Prostate gland (tissue), 2 donors: Measurements from ENCODE around the gene DTNB.

ENCODE experiments used
- POLR2AphosphoS5 ChIP-seq: sonication (generic); formaldehyde crosslinking; IDR thresholded peaks from one replicate; pipeline ENCODE4 v1.6.1; 2017; ENCODE audit warnings: antibody characterized with exemption
- TF ChIP-seq, protein P1 (sequence below), 4 experiments: fragments of 200-600 bp in 2 of 4; fragments of 450-650 bp in 2 of 4; sonication (generic) in 2 of 4; IDR thresholded peaks; 1 replicate in 3 of 4; 2 replicates in 1 of 4; pipeline ENCODE4 v1.5.1; 2016 to 2019; ENCODE audit warnings: antibody characterized with exemption in 4 of 4, mild to moderate bottlenecking in 2 of 4, moderate library complexity in 2 of 4

DNA sequence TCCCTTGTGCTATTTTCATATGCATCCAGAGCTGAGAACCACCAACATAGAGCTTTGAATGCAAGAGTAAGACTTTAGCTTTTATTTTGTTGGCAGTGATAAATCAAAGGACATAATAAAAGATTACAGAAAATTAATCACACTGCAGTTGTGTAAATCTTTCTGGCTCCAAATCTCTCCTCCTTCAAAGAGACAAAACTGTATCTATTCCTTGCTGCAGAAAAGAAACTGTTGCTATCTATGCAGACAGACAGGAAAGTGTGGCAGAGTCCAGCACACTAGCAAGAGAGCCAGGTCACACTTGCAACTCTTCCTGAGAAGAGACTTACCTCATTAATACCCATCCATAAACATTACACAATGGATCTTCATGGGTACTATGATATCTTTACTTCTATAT is 57.5 kb downstream of the DTNB start:
- TF ChIP-seq, protein P1, sequence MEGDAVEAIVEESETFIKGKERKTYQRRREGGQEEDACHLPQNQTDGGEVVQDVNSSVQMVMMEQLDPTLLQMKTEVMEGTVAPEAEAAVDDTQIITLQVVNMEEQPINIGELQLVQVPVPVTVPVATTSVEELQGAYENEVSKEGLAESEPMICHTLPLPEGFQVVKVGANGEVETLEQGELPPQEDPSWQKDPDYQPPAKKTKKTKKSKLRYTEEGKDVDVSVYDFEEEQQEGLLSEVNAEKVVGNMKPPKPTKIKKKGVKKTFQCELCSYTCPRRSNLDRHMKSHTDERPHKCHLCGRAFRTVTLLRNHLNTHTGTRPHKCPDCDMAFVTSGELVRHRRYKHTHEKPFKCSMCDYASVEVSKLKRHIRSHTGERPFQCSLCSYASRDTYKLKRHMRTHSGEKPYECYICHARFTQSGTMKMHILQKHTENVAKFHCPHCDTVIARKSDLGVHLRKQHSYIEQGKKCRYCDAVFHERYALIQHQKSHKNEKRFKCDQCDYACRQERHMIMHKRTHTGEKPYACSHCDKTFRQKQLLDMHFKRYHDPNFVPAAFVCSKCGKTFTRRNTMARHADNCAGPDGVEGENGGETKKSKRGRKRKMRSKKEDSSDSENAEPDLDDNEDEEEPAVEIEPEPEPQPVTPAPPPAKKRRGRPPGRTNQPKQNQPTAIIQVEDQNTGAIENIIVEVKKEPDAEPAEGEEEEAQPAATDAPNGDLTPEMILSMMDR (IDR thresholded peaks at IDR 0.05), result no peak
- no peak for TF ChIP-seq POLR2AphosphoS5
